ENCODE results near the gene IFT81. TPM values are rescaled to one million over a fixed set of nuclear protein-coding genes. Genes with fewer than 3 reads are reported as not detected.
A peak's percentile ranks its signal among the peaks of the same experiment; 100 is the strongest.

The IFT81 gene
- total RNA-seq, 2 experiments from 2014 or later: 1.4 to 2.2 TPM

DNA sequence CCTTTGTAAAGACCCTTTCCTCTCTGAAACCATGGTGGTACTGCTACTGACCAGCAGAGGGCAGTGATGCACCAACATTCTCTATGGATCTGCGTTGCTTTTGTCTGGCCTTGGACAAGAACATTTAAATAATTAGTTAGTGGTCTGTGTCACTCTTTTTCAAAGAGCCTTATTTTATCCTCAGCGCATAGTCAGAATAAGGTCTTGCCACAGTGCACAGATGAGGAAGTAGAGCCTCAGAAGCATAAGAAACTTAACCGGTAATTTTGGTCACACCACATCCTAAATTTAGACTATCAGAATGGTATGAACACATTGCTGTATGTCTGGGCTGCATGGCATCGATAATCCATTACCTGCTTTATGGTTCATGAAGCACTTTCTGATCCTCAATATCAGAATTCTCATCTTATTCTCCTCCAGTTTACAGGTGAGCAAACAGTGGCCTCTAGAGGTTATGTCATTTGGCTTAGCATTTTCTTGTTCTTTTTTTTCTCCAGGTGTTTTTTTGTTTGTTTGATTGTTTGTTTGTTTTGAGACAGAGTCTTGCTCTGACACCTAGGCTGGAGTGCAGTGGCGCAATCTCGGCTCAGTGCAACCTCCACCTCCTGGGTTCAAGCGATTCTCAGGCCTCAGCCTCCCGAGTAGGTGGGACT lies 23.7 kb upstream of the IFT81 start:
- DNase-seq (peak; percentile 74), ATAC-seq (peak; percentile 80)
- CTCF ChIA-PET: interaction anchor here (0.7 to 2.4 kb wide), 18 partner anchors 10 to 331 kb away, joined by 3 to 28 read pairs (median 4); partner anchors contain the start of gene IFT81
- Mint-ChIP-seq H3K36me3 (no peaks in the 10 kb centered on the region), H3K4me1 (peaks cover 11% of the 10 kb centered on the region), H3K27me3 (no peaks in the 10 kb centered on the region), H3K27ac (peak overlapping the region; percentile 81), H3K4me3 (no peak overlapping the region), H3K9me3 (ENCODE audit: low read depth) (no peaks in the 10 kb centered on the region)

DNA sequence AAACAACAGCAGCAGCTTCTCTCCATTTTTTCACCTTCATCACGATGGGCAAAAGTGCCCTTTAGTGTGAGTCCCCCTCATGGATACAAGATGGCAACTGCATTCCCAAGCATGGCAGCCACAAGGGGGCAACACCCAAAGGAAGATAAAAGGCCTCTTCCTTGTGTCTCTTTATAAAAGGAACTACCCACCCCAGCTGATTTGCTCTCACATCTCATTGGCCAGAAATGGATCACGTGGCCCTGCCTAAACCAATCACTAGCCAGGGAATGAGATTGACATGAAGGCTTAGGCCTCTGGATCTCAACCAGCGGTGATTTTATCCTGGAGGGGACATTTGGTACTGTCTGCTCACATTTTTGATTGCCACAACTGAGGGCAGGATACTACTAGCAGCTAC lies 21.9 kb upstream of the IFT81 start:
- Mint-ChIP-seq H3K4me1 (peaks cover 11% of the 10 kb centered on the region), H3K4me3 (no peak overlapping the region), H3K27ac (no peak overlapping the region), H3K27me3 (no peaks in the 10 kb centered on the region), H3K9me3 (ENCODE audit: low read depth) (no peaks in the 10 kb centered on the region), H3K36me3 (no peaks in the 10 kb centered on the region)
- ATAC-seq (peak; percentile 46), DNase-seq (peak; percentile 62)
- CTCF ChIA-PET: interaction anchor here (0.8 to 2.4 kb wide), 13 partner anchors 9 to 500 kb away, joined by 3 to 23 read pairs (median 4); partner anchors contain the start of gene IFT81

DNA sequence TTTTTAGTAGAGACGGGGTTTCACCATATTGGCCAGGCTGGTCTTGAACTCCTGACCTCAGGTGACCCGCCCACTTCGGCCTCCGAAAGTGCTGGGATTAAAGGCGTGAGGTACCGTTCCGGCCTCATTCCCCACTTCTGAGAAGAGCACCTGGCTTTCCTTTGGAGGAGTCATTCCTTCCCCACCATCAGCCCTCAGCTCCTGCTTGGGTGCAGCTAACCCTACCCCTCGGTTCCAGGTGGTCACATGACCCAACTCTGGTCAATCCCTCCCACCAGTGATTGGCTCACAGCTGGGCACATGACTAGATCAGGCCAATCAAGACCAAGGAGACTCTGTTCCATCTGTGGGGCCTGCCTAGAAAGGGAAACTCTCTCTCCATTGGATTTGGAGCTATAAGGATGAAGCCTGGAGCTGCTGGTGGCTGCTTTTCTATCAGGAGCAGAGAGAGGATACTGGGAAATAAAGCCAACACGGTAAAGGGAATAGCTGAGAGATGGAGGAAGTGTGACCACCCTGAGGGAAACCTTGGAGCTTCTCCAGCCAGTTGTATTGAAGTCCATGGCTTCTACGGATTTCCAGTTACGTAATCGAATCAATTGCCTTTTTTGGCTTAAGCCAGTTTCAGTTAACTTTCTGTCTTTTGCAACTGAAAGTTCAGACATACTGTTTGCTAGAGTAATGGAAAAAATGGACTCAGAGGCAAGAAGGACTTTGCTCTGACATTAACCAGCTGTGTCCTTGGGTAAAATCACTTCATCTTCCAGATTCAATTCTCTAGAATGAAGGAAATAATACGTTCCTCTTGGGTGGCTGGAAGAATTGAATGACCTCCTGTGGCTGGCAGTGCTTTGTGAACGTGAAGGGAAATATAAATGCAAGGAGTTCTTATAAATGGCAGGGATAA lies 19.7 kb upstream of the IFT81 start:
- no peak overlapping the region for H3K4me3 Mint-ChIP-seq
- H3K9me3 Mint-ChIP-seq (ENCODE audit: low read depth): no peaks in the 10 kb centered on the region
- peaks cover 11% of the 10 kb centered on the region for H3K4me1 Mint-ChIP-seq
- CTCF ChIA-PET: interaction anchor here (0.6 to 1.7 kb wide), 5 partner anchors 10 to 327 kb away, joined by 3 to 7 read pairs (median 3); no protein-coding TSS in a partner anchor
- DNase-seq: no peak
- no peak overlapping the region for H3K27ac Mint-ChIP-seq
- H3K36me3 Mint-ChIP-seq: no peaks in the 10 kb centered on the region
- peaks cover 13% of the 10 kb centered on the region for H3K27me3 Mint-ChIP-seq
- ATAC-seq: no peak

DNA sequence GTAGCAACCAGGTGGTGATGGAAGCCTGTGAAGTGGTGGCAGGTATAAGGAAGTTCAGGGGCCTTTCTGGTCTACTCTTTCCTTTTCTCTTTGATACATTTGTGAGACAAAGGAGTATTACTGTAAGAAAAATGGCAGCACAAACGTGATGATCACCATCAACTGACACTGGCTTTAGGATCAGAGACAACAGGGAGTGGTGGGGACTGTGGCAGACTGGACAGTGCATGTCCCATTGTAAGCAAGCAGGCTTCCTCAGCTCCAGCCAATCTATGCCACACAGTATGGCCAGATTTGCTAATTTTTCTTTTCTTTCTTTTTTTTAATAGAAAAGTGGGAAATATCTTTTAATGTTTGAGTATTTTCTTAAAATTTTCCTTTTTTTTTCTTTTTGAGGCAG lies 19.0 kb upstream of the IFT81 start:
- no peak overlapping the region for H3K4me3 Mint-ChIP-seq
- DNase-seq (no peak), ATAC-seq (no peak)
- CTCF ChIA-PET: interaction anchor here (0.6 to 1.7 kb wide), 5 partner anchors 11 to 326 kb away, joined by 3 to 7 read pairs (median 3); no protein-coding TSS in a partner anchor
- no peak overlapping the region for H3K27ac Mint-ChIP-seq
- H3K9me3 Mint-ChIP-seq (ENCODE audit: low read depth): no peaks in the 10 kb centered on the region
- H3K27me3 Mint-ChIP-seq: peaks cover 14% of the 10 kb centered on the region
- no peaks in the 10 kb centered on the region for H3K36me3 Mint-ChIP-seq
- peaks cover 9% of the 10 kb centered on the region for H3K4me1 Mint-ChIP-seq

DNA sequence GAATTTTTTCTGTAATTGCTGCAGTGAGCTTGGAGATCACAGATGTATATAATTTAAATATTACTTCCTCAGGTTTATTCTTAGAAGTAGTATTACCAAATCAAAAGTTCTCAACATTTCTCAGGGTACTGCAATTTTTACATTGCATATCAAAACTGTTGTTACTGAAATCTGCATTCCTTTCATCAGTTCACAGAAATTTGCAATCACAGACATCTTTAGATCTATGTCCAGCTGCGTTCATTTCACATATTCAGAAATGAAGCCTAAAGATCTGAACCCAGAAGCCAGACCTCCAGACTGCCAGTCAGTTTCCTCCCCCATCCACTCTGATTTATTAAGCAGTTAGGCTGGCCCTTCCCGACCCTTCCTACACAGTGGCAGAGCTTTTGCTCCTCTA lies 18.2 kb upstream of the IFT81 start:
- Mint-ChIP-seq H3K27me3 (peaks cover 14% of the 10 kb centered on the region), H3K36me3 (no peaks in the 10 kb centered on the region), H3K9me3 (ENCODE audit: low read depth) (no peaks in the 10 kb centered on the region), H3K4me3 (no peak overlapping the region), H3K4me1 (peaks cover 3% of the 10 kb centered on the region), H3K27ac (no peak overlapping the region)
- ATAC-seq (no peak), DNase-seq (no peak)
- CTCF ChIA-PET: interaction anchor here (1.3 kb wide), 2 partner anchors 12 to 14 kb away, joined by 3 read pairs; no protein-coding TSS in a partner anchor

DNA sequence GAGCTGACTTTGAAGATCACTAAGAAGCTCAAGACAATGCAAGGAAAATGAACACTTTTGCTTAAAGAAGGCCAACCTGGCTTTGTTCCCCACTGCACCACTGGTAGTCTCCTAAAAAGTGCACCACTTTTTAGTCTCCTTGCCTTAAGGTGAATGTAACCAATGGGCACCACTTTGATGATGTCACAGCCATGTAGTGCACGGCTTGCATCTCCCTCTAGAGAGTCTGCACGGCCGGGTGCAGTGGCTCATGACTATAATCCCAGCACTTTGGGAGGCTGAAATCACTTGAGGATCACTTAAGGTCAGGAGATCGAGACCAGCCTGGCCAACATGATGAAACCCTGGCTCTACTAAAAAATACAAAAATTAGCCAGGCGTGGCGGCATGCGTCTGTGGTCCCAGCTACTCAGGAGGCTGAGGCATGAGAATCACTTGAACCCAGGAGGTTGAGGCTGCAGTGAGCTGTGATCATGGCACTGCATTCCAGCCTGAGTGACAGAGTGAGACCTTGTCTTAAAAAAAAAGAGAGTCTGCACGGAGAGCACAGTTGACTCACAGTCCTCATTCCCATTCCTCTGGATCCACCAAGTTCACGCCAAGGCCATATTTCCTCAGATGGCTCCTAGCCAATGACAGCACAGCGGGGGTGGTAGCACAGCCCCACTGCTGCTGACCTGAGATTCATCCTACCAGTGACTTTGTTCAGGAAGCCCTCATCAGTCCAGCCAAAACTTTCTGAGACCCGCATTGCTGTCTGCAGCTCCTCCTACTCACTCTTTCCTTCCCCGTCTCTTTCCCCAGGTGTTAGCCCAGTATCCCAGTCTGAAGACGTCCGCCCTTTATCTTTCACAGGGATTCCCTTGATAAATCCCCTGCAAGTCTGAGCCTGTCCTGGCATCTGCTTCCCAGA lies 16.5 kb upstream of the IFT81 start:
- Mint-ChIP-seq H3K9me3 (ENCODE audit: low read depth) (no peaks in the 10 kb centered on the region), H3K27me3 (peaks cover 14% of the 10 kb centered on the region)

DNA sequence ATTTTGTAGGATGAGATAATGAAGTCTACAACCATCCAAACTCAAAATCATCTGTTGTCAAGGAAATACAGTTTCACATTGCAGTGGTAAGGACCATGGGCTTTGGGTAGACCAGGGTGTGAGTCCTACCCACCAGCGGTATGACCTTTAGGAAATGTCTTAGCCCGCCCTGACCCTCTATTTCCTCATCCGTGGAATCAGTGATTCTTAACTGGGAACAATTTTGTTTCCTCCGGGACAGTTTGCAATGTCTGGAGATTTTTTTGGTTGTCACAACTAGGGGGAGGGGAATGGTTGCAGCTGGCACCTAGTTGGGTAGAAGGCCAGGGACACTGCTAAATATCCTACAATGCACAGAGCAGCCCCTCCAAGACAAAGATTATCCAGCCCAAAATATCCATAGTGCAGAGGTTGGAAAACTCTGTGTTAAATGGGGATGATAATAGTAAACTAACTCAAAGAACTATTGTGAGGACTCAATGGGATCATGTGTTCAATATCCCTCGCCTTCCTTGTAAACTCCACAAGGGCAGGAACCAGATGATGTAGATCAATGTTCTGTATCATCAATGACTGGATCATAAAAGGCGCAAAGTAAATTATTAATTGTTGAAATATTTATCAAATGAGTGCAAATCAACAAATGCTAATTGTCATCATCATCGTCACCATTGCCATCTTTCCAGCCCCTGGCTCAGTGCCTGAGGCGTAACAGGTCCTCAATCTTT lies 15.7 kb upstream of the IFT81 start:
- Mint-ChIP-seq H3K27me3 (peaks cover 14% of the 10 kb centered on the region), H3K27ac (no peak overlapping the region), H3K9me3 (ENCODE audit: low read depth) (no peaks in the 10 kb centered on the region), H3K4me1 (no peaks in the 10 kb centered on the region), H3K36me3 (no peaks in the 10 kb centered on the region), H3K4me3 (no peak overlapping the region)
- CTCF ChIA-PET: no interaction called here
- no peak for DNase-seq
- ATAC-seq: no peak

More for the DNA sequence above, 16.5 kb upstream of the IFT81 start:
- Mint-ChIP-seq H3K4me3 (no peak overlapping the region), H3K4me1 (no peaks in the 10 kb centered on the region), H3K27ac (no peak overlapping the region), H3K36me3 (no peaks in the 10 kb centered on the region)
- DNase-seq (no peak), ATAC-seq (no peak)
- CTCF ChIA-PET: no interaction called here

DNA sequence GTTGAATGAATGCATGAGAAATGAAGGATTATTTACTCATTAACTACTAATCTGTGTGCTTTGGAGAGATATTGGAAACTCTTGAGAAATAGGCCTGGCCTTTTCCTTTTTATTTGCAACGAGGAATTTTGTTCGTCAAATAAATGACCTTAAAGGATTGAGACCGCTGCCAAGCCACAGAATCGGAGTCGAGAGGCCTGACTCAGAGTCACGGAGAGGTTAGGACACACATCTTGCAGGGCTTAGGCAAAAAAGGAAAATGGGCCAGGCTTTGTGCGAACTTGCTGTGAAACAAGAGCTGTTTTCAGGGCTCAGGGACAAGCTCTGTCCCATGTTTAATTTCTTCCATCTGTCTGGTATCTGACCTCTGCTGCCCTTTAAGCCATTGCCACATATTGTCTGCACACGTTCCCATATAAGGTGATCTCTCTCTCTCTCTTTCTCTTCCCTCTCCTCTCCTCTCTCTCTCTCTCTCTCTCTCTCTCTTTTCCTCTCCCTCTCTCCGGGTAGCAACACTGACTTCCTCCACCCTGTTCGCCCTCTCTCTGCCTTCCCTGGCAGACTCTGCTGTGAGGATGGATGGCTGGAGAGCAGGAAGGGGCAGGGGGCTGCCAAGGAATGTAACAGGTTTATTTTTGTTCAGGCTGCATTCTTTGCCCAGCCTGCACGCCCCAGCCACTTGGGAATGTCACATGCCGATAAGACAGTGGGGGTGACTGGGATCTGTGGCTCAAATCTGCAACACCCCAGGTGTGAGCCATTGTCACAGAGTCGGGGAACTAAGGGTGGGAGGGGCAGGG lies 14.9 kb upstream of the IFT81 start:
- H3K36me3 Mint-ChIP-seq: no peaks in the 10 kb centered on the region
- peaks cover 14% of the 10 kb centered on the region for H3K27me3 Mint-ChIP-seq
- DNase-seq (no peak), ATAC-seq (no peak)
- CTCF ChIA-PET: interaction anchor here (1.4 kb wide), 1 partner anchor 8 kb away, joined by 3 read pairs; no protein-coding TSS in a partner anchor
- H3K9me3 Mint-ChIP-seq (ENCODE audit: low read depth): no peaks in the 10 kb centered on the region
- H3K4me3 Mint-ChIP-seq: no peak overlapping the region
- H3K4me1 Mint-ChIP-seq: no peaks in the 10 kb centered on the region
- H3K27ac Mint-ChIP-seq: no peak overlapping the region

DNA sequence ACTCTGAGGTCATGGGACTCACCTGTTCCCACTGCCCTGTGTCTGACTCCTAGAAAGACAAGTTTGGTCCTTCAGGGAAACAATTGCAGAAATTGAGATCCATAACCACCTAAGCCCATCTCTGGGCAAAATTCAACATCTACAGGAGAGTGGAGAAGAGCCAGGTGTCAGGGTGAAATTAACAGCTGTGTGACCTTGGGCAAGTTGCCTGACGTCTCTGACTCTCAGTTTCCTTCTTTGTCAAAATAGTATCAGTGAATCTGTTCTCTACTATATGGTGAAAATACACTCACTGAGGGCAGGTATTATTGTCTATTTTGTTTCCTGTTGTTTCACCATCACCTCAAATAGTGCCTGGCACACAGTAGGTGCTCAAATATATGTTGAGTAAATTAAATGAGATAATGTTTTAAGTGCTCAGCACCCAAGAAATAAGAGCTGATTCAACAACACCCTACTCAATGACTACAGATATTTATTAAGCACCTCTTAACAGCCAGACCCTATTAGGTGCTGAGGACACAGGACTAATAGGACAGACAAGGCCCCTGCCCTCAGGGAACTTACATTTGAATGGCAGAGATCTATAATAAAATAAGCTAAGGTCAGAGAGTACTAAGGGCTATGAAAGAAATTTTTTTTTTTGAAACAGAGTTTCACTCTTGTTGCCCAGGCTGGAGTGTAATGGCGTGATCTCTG lies 14.2 kb upstream of the IFT81 start:
- no peaks in the 10 kb centered on the region for H3K4me1 Mint-ChIP-seq
- H3K36me3 Mint-ChIP-seq: no peaks in the 10 kb centered on the region
- DNase-seq (no peak), ATAC-seq (no peak)
- H3K4me3 Mint-ChIP-seq: no peak overlapping the region
- CTCF ChIA-PET: interaction anchor here (1.4 kb wide), 1 partner anchor 9 kb away, joined by 3 read pairs; no protein-coding TSS in a partner anchor
- H3K27me3 Mint-ChIP-seq: peaks cover 14% of the 10 kb centered on the region
- no peaks in the 10 kb centered on the region for H3K9me3 Mint-ChIP-seq (ENCODE audit: low read depth)
- no peak overlapping the region for H3K27ac Mint-ChIP-seq

DNA sequence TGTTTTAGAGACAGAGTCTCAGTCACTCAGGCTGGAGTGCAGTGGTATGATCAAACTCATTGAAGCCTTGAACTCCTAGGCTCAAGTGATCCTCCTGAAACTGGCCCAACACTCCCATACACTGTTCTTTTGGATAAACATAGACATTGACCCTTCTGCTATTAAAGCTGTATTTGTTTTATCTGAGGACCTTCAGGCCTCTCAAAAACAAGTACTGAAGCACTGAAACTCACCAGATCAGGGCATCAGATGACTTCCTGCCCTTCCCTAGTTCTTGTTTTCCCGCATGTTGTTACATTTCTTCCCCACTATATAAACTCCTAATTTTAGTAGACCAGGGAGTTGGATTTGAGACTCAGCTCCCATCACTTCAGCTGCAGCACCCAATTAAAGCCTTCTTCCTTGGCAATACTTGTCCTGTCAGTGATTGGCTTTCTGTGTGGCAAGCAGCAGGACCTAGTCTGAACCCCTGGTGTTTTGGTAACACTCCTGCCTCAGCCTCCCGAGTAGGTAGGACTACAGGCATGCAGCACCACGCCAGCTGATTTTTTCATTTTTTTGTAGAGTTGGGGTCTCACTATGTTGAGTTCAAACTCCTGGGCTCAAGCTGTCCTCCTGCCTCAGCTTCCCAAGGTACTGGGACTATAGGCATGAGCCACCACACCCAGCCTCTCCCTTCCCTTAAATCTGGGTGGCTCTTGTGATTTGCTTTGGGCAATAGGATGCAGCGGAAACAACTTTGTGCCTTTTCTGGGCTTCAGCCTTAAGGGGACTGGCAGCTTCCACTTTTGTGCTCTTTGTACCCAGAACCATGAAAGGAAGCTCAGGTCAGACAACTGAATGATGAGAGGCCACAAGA lies 12.5 kb upstream of the IFT81 start:
- no peaks in the 10 kb centered on the region for H3K4me1 Mint-ChIP-seq
- no peaks in the 10 kb centered on the region for H3K9me3 Mint-ChIP-seq (ENCODE audit: low read depth)
- no peak for ATAC-seq
- H3K36me3 Mint-ChIP-seq: no peaks in the 10 kb centered on the region
- peaks cover 15% of the 10 kb centered on the region for H3K27me3 Mint-ChIP-seq
- no peak overlapping the region for H3K4me3 Mint-ChIP-seq
- no peak overlapping the region for H3K27ac Mint-ChIP-seq
- CTCF ChIA-PET: interaction anchor here (1.2 to 1.4 kb wide), 2 partner anchors 10 to 12 kb away, joined by 3 to 6 read pairs; no protein-coding TSS in a partner anchor
- no peak for DNase-seq

DNA sequence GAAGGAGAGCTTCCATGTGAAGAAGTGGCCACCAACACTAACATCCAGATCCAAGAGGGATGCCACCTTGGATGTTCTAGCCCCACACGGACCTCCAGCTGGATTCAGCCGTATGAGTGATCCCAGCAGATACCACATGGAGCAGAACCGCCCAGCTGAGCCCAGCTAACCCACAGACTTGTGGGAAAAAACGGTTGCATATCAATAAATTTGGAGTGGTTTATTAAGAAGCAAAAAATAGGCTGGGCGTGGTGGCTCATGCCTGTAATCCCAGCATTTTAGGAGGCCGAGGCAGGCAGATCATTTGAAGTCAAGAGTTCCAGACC lies 11.9 kb upstream of the IFT81 start:
- DNase-seq (no peak), ATAC-seq (no peak)
- no peak overlapping the region for H3K27ac Mint-ChIP-seq
- H3K4me3 Mint-ChIP-seq: no peak overlapping the region
- no peaks in the 10 kb centered on the region for H3K36me3 Mint-ChIP-seq
- CTCF ChIA-PET: interaction anchor here (1.4 kb wide), 1 partner anchor 11 kb away, joined by 6 read pairs; no protein-coding TSS in a partner anchor
- H3K9me3 Mint-ChIP-seq (ENCODE audit: low read depth): no peaks in the 10 kb centered on the region
- peaks cover 15% of the 10 kb centered on the region for H3K27me3 Mint-ChIP-seq
- no peaks in the 10 kb centered on the region for H3K4me1 Mint-ChIP-seq

All from activated CD8-positive, alpha-beta memory T cell treated with anti-CD3 and anti-CD28 coated beads, Interleukin-2, amount 10 ng/mL, durations not matched to agents 7 days and 5 days (primary cell).